IMR-90 (cell line): ENCODE measurements around the gene CLSTN1. TPM values are rescaled to one million over a fixed set of nuclear protein-coding genes. Genes with fewer than 3 reads are reported as not detected.

Experiments used
- ATAC-seq: fragments of 200-7000 bp; cut with Tn5 transposase; 2 replicates; pipeline ENCODE4 v1.9.1; 2020; ENCODE audit warnings: low read depth, mild to moderate bottlenecking, moderate library complexity
- BruUV-seq: library from RNA; stranded (reverse); fragments of 400-500 nt; replicated peaks from 2 replicates; lab custom pipeline; 2021; lab: Mats Ljungman, UMichigan
- CTCF ChIA-PET: fragments of 300-600 bp; formaldehyde crosslinking; extraction: SDS; loops from one replicate; lab custom pipeline; 2021; ENCODE audit warnings: antibody characterized with exemption; lab: Yijun Ruan, JAX
- POLR2A ChIA-PET: fragments of 300-600 bp; sonication (Branson Sonifier 250); formaldehyde crosslinking; loops from one replicate; lab custom pipeline; 2022; ENCODE audit warnings: antibody characterized with exemption; ENCODE audit not compliant: unreplicated experiment; lab: Charles Lee
- DNase-seq: peaks from one replicate; pipeline ENCODE4 v3.0.0; 2013
- H2AFZ ChIP-seq: replicated peaks from 2 replicates; pipeline ENCODE3; 2013; ENCODE audit warnings: low read length, mild to moderate bottlenecking; ENCODE audit not compliant: poor library complexity
- H2AK5ac ChIP-seq: 2 replicates; pipeline ENCODE4 v1.6.1; 2013; ENCODE audit warnings: low read depth, low read length, inconsistent platforms
- H2AK9ac ChIP-seq: replicated peaks from 2 replicates; pipeline ENCODE3; 2013; ENCODE audit warnings: mild to moderate bottlenecking, low read depth, low read length, moderate library complexity; ENCODE audit not compliant: poor library complexity
- H2BK120ac ChIP-seq: 2 replicates; pipeline ENCODE4 v1.6.1; 2013; ENCODE audit warnings: low read depth, low read length, inconsistent platforms
- H2BK15ac ChIP-seq: 3 replicates; pipeline ENCODE4 v1.6.1; 2013; ENCODE audit warnings: low read depth, low read length, inconsistent platforms
- H2BK20ac ChIP-seq: 2 replicates; pipeline ENCODE4 v1.6.1; 2013; ENCODE audit warnings: low read depth, mild to moderate bottlenecking, inconsistent platforms, low read length, moderate library complexity
- H2BK5ac ChIP-seq: 2 replicates; pipeline ENCODE4 v1.6.1; 2013; ENCODE audit warnings: mild to moderate bottlenecking, low read depth, low read length, inconsistent platforms; ENCODE audit not compliant: poor library complexity, severe bottlenecking
- H3K14ac ChIP-seq: replicated peaks from 2 replicates; pipeline ENCODE4 v1.6.1; 2013; ENCODE audit warnings: low read depth, low read length, inconsistent platforms
- H3K18ac ChIP-seq: 2 replicates; pipeline ENCODE4 v1.6.1; 2013; ENCODE audit warnings: low read depth, low read length, control low read depth
- H3K23ac ChIP-seq: 2 replicates; pipeline ENCODE4 v1.6.1; 2013; ENCODE audit warnings: low read depth, low read length, inconsistent platforms
- H3K27ac ChIP-seq: 2 replicates; pipeline ENCODE4 v1.5.1; 2013; ENCODE audit warnings: mild to moderate bottlenecking, control low read depth, low read length; ENCODE audit not compliant: insufficient read depth
- H3K27me3 ChIP-seq: 2 replicates; pipeline ENCODE4 v1.6.1; 2013; ENCODE audit warnings: low read length; ENCODE audit not compliant: control insufficient read depth, insufficient read depth
- H3K36me3 ChIP-seq: 2 replicates; pipeline ENCODE4 v1.6.1; 2013; ENCODE audit warnings: low read length, mixed read lengths; ENCODE audit not compliant: control insufficient read depth, insufficient read depth
- H3K4ac ChIP-seq: 2 replicates; pipeline ENCODE4 v1.6.1; 2013; ENCODE audit warnings: low read depth, low read length, inconsistent platforms
- H3K4me1 ChIP-seq: 2 replicates; pipeline ENCODE4 v1.6.1; 2013; ENCODE audit warnings: low read length, mixed read lengths; ENCODE audit not compliant: control insufficient read depth, insufficient read depth
- H3K4me2 ChIP-seq: 2 replicates; pipeline ENCODE4 v1.6.1; 2013; ENCODE audit warnings: low read depth, mild to moderate bottlenecking, control low read depth, low read length, moderate library complexity
- H3K4me3 ChIP-seq: 2 replicates; pipeline ENCODE4 v1.5.1; 2013; ENCODE audit warnings: low read depth, mild to moderate bottlenecking, control low read depth, low read length, moderate library complexity; ENCODE audit not compliant: insufficient read depth
- H3K56ac ChIP-seq: 2 replicates; pipeline ENCODE4 v1.6.1; 2013; ENCODE audit warnings: low read length, inconsistent platforms; ENCODE audit not compliant: insufficient read depth; ENCODE audit errors: extremely low read depth
- H3K79me1 ChIP-seq, 2 experiments: 2 replicates each; pipeline ENCODE4 v1.6.1; 2013; ENCODE audit warnings: low read length in 2 of 2, inconsistent platforms in 1 of 2, low read depth in 1 of 2
- H3K9ac ChIP-seq: 2 replicates; pipeline ENCODE4 v1.6.1; 2013; ENCODE audit warnings: low read depth, low read length, control low read depth
- H3K9me1 ChIP-seq: 2 replicates; pipeline ENCODE4 v1.6.1; 2013; ENCODE audit warnings: low read length, inconsistent platforms; ENCODE audit not compliant: insufficient read depth
- H3K9me3 ChIP-seq: 2 replicates; pipeline ENCODE4 v1.6.1; 2013; ENCODE audit warnings: low read length; ENCODE audit not compliant: control insufficient read depth, insufficient read depth
- H4K20me1 ChIP-seq: 2 replicates; pipeline ENCODE4 v1.6.1; 2013; ENCODE audit warnings: low read length, inconsistent platforms; ENCODE audit not compliant: insufficient read depth
- H4K5ac ChIP-seq: 2 replicates; pipeline ENCODE4 v1.6.1; 2013; ENCODE audit warnings: mild to moderate bottlenecking, low read depth, low read length, control low read depth
- H4K8ac ChIP-seq, 2 experiments: 2 replicates each; pipeline ENCODE4 v1.6.1; 2013; ENCODE audit warnings: low read depth in 2 of 2, low read length in 2 of 2, control low read depth in 1 of 2, inconsistent platforms in 1 of 2
- H4K91ac ChIP-seq: 2 replicates; pipeline ENCODE4 v1.6.1; 2013; ENCODE audit warnings: low read depth, low read length, inconsistent platforms; ENCODE audit not compliant: insufficient read depth
- BHLHE40 ChIP-seq: fragments of 150-350 bp; IDR thresholded peaks from 2 replicates; pipeline ENCODE4 v1.6.1; 2016; ENCODE audit warnings: mild to moderate bottlenecking, low read depth, low read length
- CEBPB ChIP-seq: IDR thresholded peaks from 2 replicates; pipeline ENCODE4 v1.6.1; 2012; ENCODE audit warnings: low read depth, low read length, improper control_type of control experiment
- CTCF ChIP-seq: conservative IDR thresholded peaks from 2 replicates; pipeline ENCODE4 v1.5.1; 2012; ENCODE audit warnings: mild to moderate bottlenecking, low read depth, low read length, improper control_type of control experiment
- MAZ ChIP-seq: IDR thresholded peaks from 2 replicates; pipeline ENCODE4 v1.6.1; 2012; ENCODE audit warnings: low read depth, mild to moderate bottlenecking, low read length, improper control_type of control experiment, moderate library complexity, borderline replicate concordance
- POLR2A ChIP-seq: IDR thresholded peaks from 2 replicates; pipeline ENCODE4 v1.6.1; 2012; ENCODE audit warnings: mild to moderate bottlenecking, low read depth, low read length
- RAD21 ChIP-seq: IDR thresholded peaks from 2 replicates; pipeline ENCODE4 v1.6.1; 2012; ENCODE audit warnings: low read length, improper control_type of control experiment
- WGBS, 2 experiments: methylation state at CpG; one replicate each; pipeline versions ENCODE4 v1.1.5 to v1.1.7; 2013; ENCODE audit warnings: missing lambda C conversion rate in 2 of 2; ENCODE audit not compliant: insufficient read length in 1 of 2; ENCODE audit errors: extremely low coverage in 2 of 2; 5-methylcytosine and 5-hydroxymethylcytosine counted together
- dilution Hi-C: fragments of 300-500 bp; cut with HindIII; formaldehyde crosslinking; loops from one replicate; pipeline ENCODE4 v1.14.3; 2018; ENCODE audit warnings: low sequenced_read_pairs; ENCODE audit not compliant: unreplicated experiment
- in situ Hi-C: fragments of 300-500 bp; cut with MboI; formaldehyde crosslinking; loops from 3 replicates; pipeline ENCODE4 v1.14.3; 2019; ENCODE audit warnings: low sequenced_read_pairs, inconsistent platforms, mixed read lengths
- intact Hi-C: fragments of 100-400 bp; cut with micrococcal nuclease; formaldehyde crosslinking; loops from 2 replicates; pipeline ENCODE4 v1.10.0; 2022
- polyA plus RNA-seq, 3 experiments: library from polyadenylated mRNA; depleted of rRNA; stranded (reverse); fragments of >200 nt; gene quantifications; 2 replicates each; pipeline ENCODE4 v1.2.3, GENCODE V29; 2012; ENCODE audit warnings: low replicate concordance in 1 of 3
- total RNA-seq: library from RNA; depleted of rRNA; stranded (reverse); fragments of >200 nt; gene quantifications from 2 replicates; pipeline ENCODE4 v1.2.3, GENCODE V29; 2012

Gene CLSTN1
- total and polyA plus RNA-seq, 2 of the 4 experiments (the other 2 are of a cell fraction) = 30.1 to 72.2 TPM

- Histone ChIP-seq H3K36me3 (no peaks in the 10 kb centered on the region), H4K20me1 (peaks cover 71% of the 10 kb centered on the region), H3K4ac (no peak overlapping the region), H2BK20ac (no peak overlapping the region), H3K4me2 (no peak overlapping the region), H3K79me1 (peaks cover 39 to 87% of the 10 kb centered on the region in 2 experiments), H3K23ac (no peak overlapping the region), H3K9me1 (peaks cover 19% of the 10 kb centered on the region), H3K56ac (no peak overlapping the region), H2AK9ac (no peak overlapping the region), H2BK5ac (no peak overlapping the region), H3K18ac (no peak overlapping the region), H2AFZ (no peak overlapping the region), H3K9ac (no peak overlapping the region), H4K8ac (no peak overlapping the region), H3K14ac (no peak overlapping the region), H4K91ac (no peak overlapping the region), H2AK5ac (no peak overlapping the region), H2BK15ac (no peak overlapping the region; the same call in 2 of the 3 replicates), H3K9me3 (no peaks in the 10 kb centered on the region), H2BK120ac (no peak overlapping the region), H3K27ac (no peak overlapping the region), H3K27me3 (no peaks in the 10 kb centered on the region), H3K4me3 (no peak overlapping the region), H3K4me1 (peaks cover 10% of the 10 kb centered on the region; the same call in 1 of the 2 replicates), H4K5ac (no peak overlapping the region)
- in situ Hi-C loops = no loop called here
- ATAC-seq (no peak), DNase-seq (no peak)
- dilution Hi-C loops = no loop called here
- POLR2A ChIA-PET = no interaction called here
- CTCF ChIA-PET = interaction anchor here (1.5 kb wide), 1 partner anchor 9 kb away, joined by 4 read pairs; no protein-coding TSS in a partner anchor
- no CpG with 5 or more reads among the region's 6 CpGs for whole genome bisulfite sequencing, 2 experiments
- BruUV-seq = no TSS peak
- intact Hi-C loops = no loop called here
- TF ChIP-seq POLR2A (no peak), CEBPB (no peak), BHLHE40 (no peak), RAD21 (no peak), CTCF (no peak), MAZ (no peak)
Measured at GRCh38 chr1:9794081-9794480, 29.7 kb downstream of the CLSTN1 start.
